ENCODE measurements around the gene CHD2. TPM values are rescaled to one million over a fixed set of nuclear protein-coding genes. Genes with fewer than 3 reads are reported as not detected.

The CHD2 gene
- total RNA-seq, 1 donor from 2014 or later, result 61.2 TPM

- intact Hi-C loops (cut with DNase I), result no loop called here
- Histone ChIP-seq H3K27me3 (no peaks in the 10 kb centered on the region), H3K9me3 (no peaks in the 10 kb centered on the region), H3K27ac (peak overlapping the region; percentile 98 to 100), H3K4me1 (peaks cover 0 to 25% of the 10 kb centered on the region in 2 donors), H3K4me3 (peak overlapping the region; percentile 24 to 94), H3K36me3 (peaks cover 20 to 49% of the 10 kb centered on the region in 2 donors)
- DNase-seq (ENCODE audit: low spot score in 2 of 2), result no peak
- TF ChIP-seq CTCF (IDR thresholded peaks at IDR 0.05), result no peak
Observed at GRCh38 chr15:92886815-92887214, 13.3 kb upstream of the CHD2 start.

- DNase-seq (ENCODE audit: low spot score in 2 of 2), result no peak
- H3K9me3 ChIP-seq, result no peaks in the 10 kb centered on the region
- intact Hi-C loops (cut with DNase I), result no loop called here
- H3K4me3 ChIP-seq, result peak overlapping the region; percentile 24 to 94
- H3K4me1 ChIP-seq, result peaks cover 0 to 28% of the 10 kb centered on the region in 2 donors
- H3K27ac ChIP-seq, result peak overlapping the region; percentile 50 to 100
- no peak for TF ChIP-seq CTCF (IDR thresholded peaks at IDR 0.05)
- no peaks in the 10 kb centered on the region for H3K27me3 ChIP-seq
- H3K36me3 ChIP-seq, result peaks cover 24 to 59% of the 10 kb centered on the region in 2 donors
Observed at GRCh38 chr15:92887869-92888268, 12.3 kb upstream of the CHD2 start.

- no peak for DNase-seq (ENCODE audit: low spot score in 2 of 2)
- no peaks in the 10 kb centered on the region for H3K9me3 ChIP-seq
- no peak for TF ChIP-seq CTCF (IDR thresholded peaks at IDR 0.05)
- peaks cover 0 to 28% of the 10 kb centered on the region in 2 donors for H3K4me1 ChIP-seq
- no peaks in the 10 kb centered on the region for H3K27me3 ChIP-seq
- intact Hi-C loops (cut with DNase I), result no loop called here
- peak overlapping the region; percentile 28 to 100 for H3K27ac ChIP-seq
- H3K4me3 ChIP-seq, result no peak overlapping the region
- H3K36me3 ChIP-seq, result peaks cover 41 to 72% of the 10 kb centered on the region in 2 donors
Observed at GRCh38 chr15:92889390-92890107, 10.6 kb upstream of the CHD2 start.

GRCh38 chr15:92891533-92892200 lies 8.5 kb upstream of the CHD2 start:
- no peak for DNase-seq (ENCODE audit: low spot score in 2 of 2)
- H3K27ac ChIP-seq, result peak overlapping the region; percentile 33 to 51
- H3K27me3 ChIP-seq, result no peaks in the 10 kb centered on the region
- TF ChIP-seq CTCF (IDR thresholded peaks at IDR 0.05), result no peak
- intact Hi-C loops (cut with DNase I), result no loop called here
- H3K4me3 ChIP-seq, result peak overlapping the region in 1 of 2 donors; percentile 6
- H3K36me3 ChIP-seq, result peaks cover 42 to 71% of the 10 kb centered on the region in 2 donors
- H3K4me1 ChIP-seq, result peaks cover 0 to 40% of the 10 kb centered on the region in 2 donors
- H3K9me3 ChIP-seq, result no peaks in the 10 kb centered on the region

- no peak for DNase-seq (ENCODE audit: low spot score in 2 of 2)
- Histone ChIP-seq H3K9me3 (no peaks in the 10 kb centered on the region), H3K27me3 (no peaks in the 10 kb centered on the region), H3K4me1 (peaks cover 0 to 37% of the 10 kb centered on the region in 2 donors), H3K4me3 (no peak overlapping the region), H3K36me3 (peaks cover 39 to 66% of the 10 kb centered on the region in 2 donors), H3K27ac (peak overlapping the region in 1 of 2 donors; percentile 4)
- no peak for TF ChIP-seq CTCF (IDR thresholded peaks at IDR 0.05)
- intact Hi-C loops (cut with DNase I), result no loop called here
Observed at GRCh38 chr15:92892201-92892555, 7.9 kb upstream of the CHD2 start.
